Ascending aorta (tissue), 2 donors: ENCODE measurements around the gene CXCL12. TPM values are rescaled to one million over a fixed set of nuclear protein-coding genes. Genes with fewer than 3 reads are reported as not detected.

ENCODE experiments used
- DNase-seq, 2 donors: peaks; one replicate each; pipeline ENCODE4 v3.0.0-alpha.2; 2019; ENCODE audit warnings: low spot score in 2 of 2
- H3K27ac ChIP-seq, 2 donors: fragments of 200-600 bp; sonication (generic); one replicate each; pipeline ENCODE4 v1.5.1; 2016 to 2017; ENCODE audit warnings: mild to moderate bottlenecking in 1 of 2
- H3K27me3 ChIP-seq: fragments of 200-600 bp; sonication (generic); one replicate; pipeline ENCODE4 v1.5.1; 2017
- H3K36me3 ChIP-seq, 2 donors: fragments of 200-600 bp; sonication (generic); one replicate each; pipeline ENCODE4 v1.5.1; 2016
- H3K4me1 ChIP-seq, 2 donors: fragments of 200-600 bp; sonication (generic); one replicate each; pipeline ENCODE4 v1.5.1; 2016 to 2017; ENCODE audit warnings: mild to moderate bottlenecking in 1 of 2
- H3K4me3 ChIP-seq, 2 donors: fragments of 200-600 bp; sonication (generic); one replicate each; pipeline ENCODE4 v1.5.1; 2016 to 2017; ENCODE audit warnings: mild to moderate bottlenecking in 1 of 2
- H3K9me3 ChIP-seq, 2 donors: fragments of 200-600 bp; sonication (generic); one replicate each; pipeline ENCODE4 v1.5.1; 2016
- CTCF ChIP-seq, 3 experiments: fragments of 200-600 bp in 2 of 3; fragments of 450-650 bp in 1 of 3; sonication (generic) in 2 of 3; IDR thresholded peaks; one replicate each; pipeline ENCODE4 v1.5.1; 2016 to 2019; ENCODE audit warnings: antibody characterized with exemption in 3 of 3, mild to moderate bottlenecking in 1 of 3, moderate library complexity in 1 of 3
- intact Hi-C: fragments of 100-400 bp; cut with DNase I; formaldehyde crosslinking; loops from one replicate; pipeline ENCODE4 v1.15.1; 2023
- total RNA-seq: library from RNA; depleted of rRNA; stranded (reverse); fragments of >200 nt; gene quantifications from one replicate; pipeline ENCODE4 v1.1.0, GENCODE V29; 2016

Gene CXCL12
- total RNA-seq, 1 donor from 2014 or later, result 288 TPM

- Histone ChIP-seq H3K4me1 (no peaks in the 10 kb centered on the region), H3K27ac (no peak overlapping the region), H3K27me3 (no peaks in the 10 kb centered on the region), H3K4me3 (no peak overlapping the region), H3K36me3 (peaks cover 15 to 20% of the 10 kb centered on the region in 2 donors), H3K9me3 (no peaks in the 10 kb centered on the region)
- DNase-seq, result no peak
- no peak for TF ChIP-seq CTCF (IDR thresholded peaks at IDR 0.05)
- intact Hi-C loops, result no loop called here
Observed at GRCh38 chr10:44377651-44378310, 7.1 kb downstream of the CXCL12 start.

GRCh38 chr10:44376472-44377099, 8.3 kb downstream of the CXCL12 start:
- no peak for DNase-seq
- Histone ChIP-seq H3K36me3 (peaks cover 15 to 21% of the 10 kb centered on the region in 2 donors), H3K27ac (no peak overlapping the region)

GRCh38 chr10:44374155-44374554, 10.7 kb downstream of the CXCL12 start:
- Histone ChIP-seq H3K4me3 (no peak overlapping the region), H3K36me3 (peaks cover 15 to 21% of the 10 kb centered on the region in 2 donors), H3K9me3 (no peaks in the 10 kb centered on the region), H3K27ac (no peak overlapping the region), H3K4me1 (no peaks in the 10 kb centered on the region), H3K27me3 (no peaks in the 10 kb centered on the region)
- intact Hi-C loops, result no loop called here
- no peak for DNase-seq
- no peak for TF ChIP-seq CTCF (IDR thresholded peaks at IDR 0.05)

More at GRCh38 chr10:44376472-44377099, 8.3 kb downstream of the CXCL12 start:
- TF ChIP-seq CTCF (IDR thresholded peaks at IDR 0.05), result no peak
- H3K9me3 ChIP-seq, result no peaks in the 10 kb centered on the region
- no peaks in the 10 kb centered on the region for H3K4me1 ChIP-seq
- no peak overlapping the region for H3K4me3 ChIP-seq
- intact Hi-C loops, result no loop called here
- no peaks in the 10 kb centered on the region for H3K27me3 ChIP-seq

GRCh38 chr10:44373341-44373995, 11.4 kb downstream of the CXCL12 start:
- peaks cover 15 to 17% of the 10 kb centered on the region in 2 donors for H3K36me3 ChIP-seq
- no peaks in the 10 kb centered on the region for H3K27me3 ChIP-seq
- DNase-seq, result no peak
- H3K4me1 ChIP-seq, result no peaks in the 10 kb centered on the region
- intact Hi-C loops, result no loop called here
- no peak overlapping the region for H3K4me3 ChIP-seq
- H3K27ac ChIP-seq, result no peak overlapping the region
- no peak for TF ChIP-seq CTCF (IDR thresholded peaks at IDR 0.05)
- no peaks in the 10 kb centered on the region for H3K9me3 ChIP-seq

GRCh38 chr10:44372181-44372580, 12.7 kb downstream of the CXCL12 start:
- no peak for DNase-seq
- no peaks in the 10 kb centered on the region for H3K27me3 ChIP-seq
- no peak overlapping the region for H3K4me3 ChIP-seq
- TF ChIP-seq CTCF (IDR thresholded peaks at IDR 0.05), result no peak
- peaks cover 11 to 16% of the 10 kb centered on the region in 2 donors for H3K36me3 ChIP-seq
- no peaks in the 10 kb centered on the region for H3K9me3 ChIP-seq
- no peaks in the 10 kb centered on the region for H3K4me1 ChIP-seq
- intact Hi-C loops, result no loop called here
- no peak overlapping the region for H3K27ac ChIP-seq
